Activated CD4-positive, CD25-positive, alpha-beta regulatory T cell (primary cell): Measurements from ENCODE around the gene AICDA.

Experiments used
- DNase-seq, 4 experiments: peaks; one replicate each; lab custom pipeline; 2025; lab: John Stamatoyannopoulos, UW

AICDA gene

GRCh38 chr12:8554451-8555195 is 58.0 kb downstream of the AICDA start:
- no peak for DNase-seq

GRCh38 chr12:8553088-8553627 is 59.5 kb downstream of the AICDA start:
- DNase-seq: no peak
